Activated T-helper 1 cell treated with anti-CD3 and anti-CD28 coated beads, Interleukin-2, amount 50 U/mL, for 16 hours (primary cell): ENCODE results near the gene DENND1A.

ENCODE experiments used
- DNase-seq, 2 donors: peaks; one replicate each; pipeline ENCODE4 v3.0.0-alpha.2; 2020; ENCODE audit warnings: low read depth in 1 of 2, low spot score in 1 of 2

Gene DENND1A

GRCh38 chr9:123868002-123868401 is 61.9 kb downstream of the DENND1A start:
- no peak for DNase-seq

DNA sequence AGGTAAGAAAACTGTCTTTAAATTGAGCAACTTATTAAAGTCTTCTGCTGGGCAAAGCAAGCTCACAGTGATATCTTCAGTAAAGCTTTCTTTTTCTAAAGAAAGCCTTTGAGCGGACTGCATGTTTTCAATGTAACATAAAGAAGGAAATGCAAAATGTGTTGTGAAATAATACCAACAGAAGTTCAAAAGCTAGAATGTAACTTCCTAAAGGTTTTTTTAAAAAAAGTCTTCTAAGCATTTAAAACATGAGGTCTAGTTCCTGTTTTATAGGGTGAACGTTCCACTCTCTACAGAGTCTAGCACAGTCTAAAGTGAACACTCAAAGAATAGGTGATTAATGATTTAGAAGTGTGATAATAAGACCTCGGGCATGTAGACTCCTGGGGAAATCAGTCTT is 62.9 kb downstream of the DENND1A start:
- no peak for DNase-seq

GRCh38 chr9:123866497-123866896 is 63.4 kb downstream of the DENND1A start:
- DNase-seq: no peak

DNA sequence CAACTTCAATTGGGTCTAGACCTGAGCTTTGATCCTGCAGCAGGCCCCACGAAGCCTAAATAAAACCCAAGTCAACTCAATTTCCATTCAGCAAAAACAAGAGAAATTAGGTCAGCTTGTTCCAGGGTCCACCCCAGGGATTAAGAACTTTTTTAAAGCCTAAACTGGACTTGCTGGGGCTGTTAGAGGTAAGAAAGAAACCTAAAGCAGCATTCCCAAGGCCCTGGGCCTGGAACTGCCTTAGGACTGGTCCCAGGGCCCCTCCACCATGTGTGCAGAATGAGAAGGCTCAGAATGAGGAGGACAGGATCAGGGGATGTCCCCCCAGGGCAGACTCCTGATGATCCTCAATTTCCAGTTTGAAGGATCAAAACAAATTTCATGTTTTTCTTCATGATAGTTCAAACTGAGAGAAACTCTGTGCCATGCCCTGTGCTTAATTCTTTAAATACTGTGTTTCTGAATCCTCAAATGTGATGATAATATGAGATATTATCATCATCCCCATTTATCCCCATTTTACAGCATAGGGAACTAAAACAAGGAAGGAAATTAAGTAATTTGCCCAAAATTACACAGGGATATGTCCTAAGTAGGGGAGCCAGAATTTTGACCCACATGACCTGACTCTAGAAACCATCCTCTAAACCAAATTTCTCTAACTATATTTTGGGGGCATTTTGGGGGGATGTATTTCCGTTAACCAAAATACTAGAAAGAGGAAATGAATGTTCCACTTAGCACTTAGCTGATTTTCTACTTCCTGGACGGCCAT is 64.5 kb downstream of the DENND1A start:
- DNase-seq: no peak

DNA sequence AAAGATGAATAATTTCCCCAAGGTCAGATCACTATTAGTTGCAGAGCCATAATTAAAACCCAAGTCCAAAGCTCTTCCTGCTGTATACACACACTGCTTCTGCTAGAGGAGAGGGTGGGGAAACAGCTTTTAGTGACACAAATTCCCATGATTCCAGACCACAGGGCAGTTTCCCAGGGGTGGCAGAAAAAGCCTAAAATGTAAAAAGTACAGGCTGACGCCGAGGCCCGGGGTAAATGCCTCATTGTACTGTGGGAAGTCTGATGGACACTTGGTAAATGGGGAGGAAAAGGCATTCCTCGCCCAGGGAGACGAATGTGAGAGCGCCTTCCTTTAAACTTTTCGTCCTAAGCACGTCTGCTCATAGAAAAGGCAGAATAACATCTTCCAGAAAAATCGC is 65.7 kb downstream of the DENND1A start:
- no peak for DNase-seq

GRCh38 chr9:123863164-123863855 is 66.6 kb downstream of the DENND1A start:
- no peak for DNase-seq

GRCh38 chr9:123861756-123862120 is 68.2 kb downstream of the DENND1A start:
- no peak for DNase-seq

GRCh38 chr9:123861086-123861755 is 68.7 kb downstream of the DENND1A start:
- no peak for DNase-seq

DNA sequence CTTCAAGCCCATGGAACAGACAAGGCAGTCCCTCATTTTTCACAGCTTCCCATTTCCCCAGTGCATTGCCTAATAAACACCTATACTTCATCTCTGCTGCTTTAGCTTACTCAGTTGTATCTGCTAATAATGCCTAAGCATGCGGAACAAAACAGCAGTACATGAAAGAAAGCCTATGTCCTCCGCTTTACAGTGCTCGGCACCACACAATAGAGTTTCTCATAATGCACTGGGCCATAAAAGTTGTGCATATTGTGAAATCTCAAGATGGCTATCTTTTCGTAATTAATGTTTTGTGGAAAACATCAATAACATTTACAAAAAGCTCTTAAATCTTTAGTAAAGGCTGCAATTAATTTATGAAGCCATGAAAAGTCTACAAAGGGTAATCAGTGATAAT is 69.3 kb downstream of the DENND1A start:
- no peak for DNase-seq

DNA sequence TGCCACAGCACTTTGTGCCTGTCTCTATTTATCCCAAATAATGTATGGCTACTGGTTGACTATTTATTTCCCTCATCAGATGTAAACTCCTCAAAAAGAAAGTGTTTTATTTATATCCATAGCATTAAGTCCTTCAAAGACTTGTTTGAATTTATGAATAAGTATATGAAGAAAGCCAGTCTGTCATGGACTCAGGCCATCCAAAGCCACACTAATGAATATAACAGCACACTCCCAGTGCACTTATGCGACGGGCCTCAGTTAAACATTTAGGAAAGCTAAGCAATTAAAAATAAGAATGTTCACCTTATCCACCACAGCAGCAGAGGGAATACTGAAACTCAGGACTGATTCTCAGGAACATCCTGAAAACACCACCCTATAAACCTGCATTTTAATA is 77.5 kb downstream of the DENND1A start:
- DNase-seq: no peak

DNA sequence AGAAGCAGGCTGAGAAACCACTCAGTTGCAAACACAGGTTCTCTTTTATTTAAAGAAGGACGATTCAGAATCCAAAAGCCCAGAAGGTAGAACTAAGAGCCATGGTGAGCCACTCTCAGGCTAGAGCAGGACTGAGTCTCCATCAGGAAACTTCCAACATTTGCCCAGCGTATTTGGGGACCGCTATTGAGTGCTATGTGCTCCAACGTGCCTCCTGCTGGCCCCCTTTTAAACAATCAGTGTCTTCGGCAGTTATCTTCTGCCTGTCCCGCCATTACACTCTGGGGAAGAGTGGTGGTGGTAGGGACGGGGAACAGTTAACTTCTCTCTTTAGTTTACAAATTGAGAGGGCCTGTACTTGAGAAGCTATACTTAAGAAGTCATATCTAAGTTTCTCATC is 78.1 kb downstream of the DENND1A start:
- DNase-seq: no peak

GRCh38 chr9:123848447-123849085 is 81.4 kb downstream of the DENND1A start:
- DNase-seq: no peak

DNA sequence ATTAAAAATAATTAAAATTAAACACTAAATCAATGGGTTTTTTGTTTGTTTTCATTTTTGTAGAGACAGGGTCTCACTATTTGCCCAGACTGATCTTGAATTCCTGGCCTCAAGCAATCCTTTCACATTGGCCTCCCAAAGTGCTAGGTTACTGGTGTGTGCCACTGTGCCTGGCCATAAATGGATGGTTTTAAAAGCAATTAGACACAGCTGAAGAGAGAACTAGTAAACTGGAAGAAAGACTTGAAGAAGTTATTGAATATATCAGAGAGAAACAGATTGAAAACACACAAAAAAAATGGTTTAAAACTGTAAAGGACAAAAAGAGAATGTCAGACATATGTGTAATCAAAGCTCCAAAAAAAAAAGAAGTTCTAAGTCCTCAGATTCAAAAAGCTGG is 83.0 kb downstream of the DENND1A start:
- DNase-seq: no peak

DNA sequence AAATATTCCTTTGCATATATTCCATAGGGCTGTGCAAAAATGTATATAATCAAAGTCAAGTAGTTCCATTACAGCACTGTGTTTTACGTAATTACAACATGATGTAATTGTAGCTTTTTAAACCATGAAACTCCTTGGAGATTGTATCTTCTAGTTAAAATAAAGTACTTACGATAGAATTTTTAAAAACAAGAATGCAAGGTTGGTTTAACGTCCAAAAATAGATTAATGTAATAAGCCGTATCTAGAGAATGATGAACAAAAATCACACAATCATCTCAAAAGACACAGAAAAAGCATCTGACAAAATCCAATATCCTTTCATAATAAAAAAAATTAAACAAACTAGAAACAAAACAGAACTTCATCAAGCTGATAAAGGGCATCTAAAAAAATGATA is 86.2 kb downstream of the DENND1A start:
- no peak for DNase-seq

GRCh38 chr9:123835821-123836220 is 94.1 kb downstream of the DENND1A start:
- DNase-seq: no peak

DNA sequence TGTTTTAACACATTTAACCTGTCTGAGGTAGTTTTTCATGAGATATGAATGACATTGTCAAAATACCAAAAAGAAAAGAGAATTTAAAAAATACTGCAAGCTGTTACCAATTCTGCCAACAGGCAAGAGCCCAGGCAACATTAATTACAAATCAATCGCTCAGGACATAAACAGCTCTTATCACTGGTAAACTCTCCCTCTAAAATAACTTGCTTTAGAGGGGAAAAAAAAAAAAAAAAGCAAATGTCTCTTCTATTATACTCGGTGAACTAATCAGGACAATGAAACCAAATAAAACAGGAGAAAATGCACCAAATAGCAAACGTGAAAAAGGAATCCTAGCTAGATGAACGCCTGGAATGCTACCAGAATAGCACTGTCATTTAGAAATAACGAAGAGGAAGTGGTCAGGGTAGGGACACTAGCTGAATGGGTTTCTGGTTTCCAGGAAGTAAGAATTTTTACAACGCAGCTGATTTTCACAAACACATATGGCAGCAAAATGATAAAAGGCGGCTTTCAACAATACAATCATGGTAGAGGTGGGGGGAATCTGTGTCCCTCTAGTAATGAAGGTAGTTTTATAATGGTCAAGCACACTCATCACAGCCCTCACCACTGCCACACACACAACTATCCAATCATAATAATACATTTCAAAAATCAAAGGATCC is 94.9 kb downstream of the DENND1A start:
- no peak for DNase-seq

DNA sequence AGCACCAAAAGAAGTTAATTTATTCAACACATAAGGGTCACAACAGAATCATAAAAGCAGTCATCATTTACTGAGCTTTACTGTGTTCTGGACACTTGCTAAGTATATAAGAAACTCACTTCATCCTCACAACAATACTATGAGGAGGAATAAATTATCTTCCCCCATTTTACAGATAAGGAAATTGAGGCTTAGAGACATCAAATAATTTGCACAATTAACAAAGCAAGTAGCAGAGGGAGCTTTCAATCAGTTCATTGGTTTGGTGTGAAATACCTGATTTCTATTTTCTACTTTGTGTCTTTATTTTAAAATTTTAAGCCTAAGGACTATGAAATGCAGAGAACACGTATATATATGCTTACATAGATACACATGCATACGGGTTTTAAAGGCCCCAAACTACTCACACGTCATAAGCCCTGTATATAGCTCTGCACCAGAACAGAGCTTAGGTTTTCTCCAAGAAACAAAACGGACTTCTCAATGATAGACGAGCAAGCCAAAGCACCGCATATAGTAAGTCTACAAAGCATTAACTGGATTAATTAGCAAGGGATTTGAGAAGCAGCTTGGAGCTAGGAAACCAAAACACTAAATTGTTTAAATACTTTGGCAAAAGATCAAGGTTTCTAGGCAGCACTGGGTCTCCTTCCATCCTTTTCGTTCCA is 95.6 kb downstream of the DENND1A start:
- no peak for DNase-seq

GRCh38 chr9:123832858-123833650 is 96.9 kb downstream of the DENND1A start:
- no peak for DNase-seq

DNA sequence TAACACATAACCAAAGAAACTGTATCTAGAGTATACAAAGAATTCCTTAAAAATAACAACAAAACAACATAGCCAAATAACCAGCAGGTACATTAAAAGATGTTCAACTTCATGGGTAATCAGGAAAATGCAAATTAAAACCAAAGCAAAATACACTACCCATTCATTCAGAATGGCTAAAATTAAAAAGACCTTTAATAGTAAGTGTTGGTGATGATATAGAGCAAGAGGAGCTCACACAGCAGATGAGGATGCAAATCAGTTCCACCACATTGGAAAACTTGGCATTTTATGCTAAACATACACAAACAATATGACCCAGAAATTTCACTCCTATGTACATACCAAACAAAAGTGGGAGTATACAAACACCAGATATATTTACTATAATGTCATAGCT is 97.8 kb downstream of the DENND1A start:
- DNase-seq: no peak

DNA sequence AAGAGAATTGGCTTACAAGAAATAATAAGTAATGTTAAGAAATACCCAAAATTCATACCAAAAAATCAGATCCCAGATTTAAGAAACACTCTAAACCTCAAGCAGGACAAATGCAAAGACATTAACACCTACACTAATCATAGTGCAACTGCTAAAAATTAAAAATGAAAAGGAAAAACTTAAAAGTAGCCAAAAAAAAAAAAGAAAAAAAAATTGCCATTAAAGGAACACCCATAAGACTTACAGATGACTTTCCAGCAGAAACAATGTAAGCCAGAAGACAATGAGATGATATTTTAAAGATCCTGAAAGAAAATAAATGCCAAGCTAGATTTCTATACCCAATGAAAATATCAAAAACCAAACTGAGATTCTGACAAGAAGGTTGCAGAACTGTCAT is 101.5 kb downstream of the DENND1A start:
- DNase-seq: no peak
